Measurements from ENCODE around the gene SGCE.
A peak's percentile ranks its signal among the peaks of the same experiment; 100 is the strongest.

SGCE gene

GRCh38 chr7:94594882-94595281 lies 61.1 kb downstream of the SGCE start:
- Histone ChIP-seq H4K8ac (ENCODE audit: low read depth, low read length) (no peak overlapping the region), H3K9me3 (replicated peaks in 1 of 2; ENCODE audit: control insufficient read depth in 2 of 2, insufficient read depth in 1 of 2, low read depth in 1 of 2, low read length in 2 of 2) (peaks cover 0 to 8% of the 10 kb centered on the region in 2 donors), H2BK15ac (ENCODE audit: low read length) (no peak overlapping the region), H2BK12ac (ENCODE audit: low read length) (no peak overlapping the region), H3K4me1 (ENCODE audit: control insufficient read depth in 2 of 2, insufficient read depth in 1 of 2, low read depth in 1 of 2, low read length in 2 of 2) (peaks cover 2 to 8% of the 10 kb centered on the region in 2 donors), H2AFZ (ENCODE audit: low read length) (no peak overlapping the region), H3K23ac (ENCODE audit: low read depth, low read length, poor library complexity) (no peak overlapping the region), H3K36me3 (replicated peaks in 1 of 2; ENCODE audit: control insufficient read depth in 2 of 2, insufficient read depth in 2 of 2, low read length in 2 of 2) (peaks cover 4 to 68% of the 10 kb centered on the region in 2 donors), H4K91ac (ENCODE audit: low read depth, low read length, poor library complexity) (no peak overlapping the region), H3K79me1 (ENCODE audit: low read depth, low read length) (no peaks in the 10 kb centered on the region), H2AK5ac (ENCODE audit: low read depth, low read length) (no peak overlapping the region), H3K27ac (replicated peaks; ENCODE audit: low read length) (no peak overlapping the region), H3K27me3 (ENCODE audit: control insufficient read depth in 3 of 3, insufficient read depth in 3 of 3, low read depth in 1 of 3, low read length in 3 of 3) (no peaks in the 10 kb centered on the region), H3K18ac (ENCODE audit: low read length) (no peak overlapping the region), H3K14ac (ENCODE audit: low read length) (no peak overlapping the region), H3K9ac (ENCODE audit: low read depth, low read length, poor library complexity) (no peak overlapping the region), H3K4ac (ENCODE audit: low read length) (no peak overlapping the region), H2BK5ac (ENCODE audit: low read length) (no peak overlapping the region), H3K4me2 (ENCODE audit: insufficient read depth, low read length, poor library complexity, severe bottlenecking) (no peak overlapping the region), H2BK120ac (ENCODE audit: low read depth, low read length) (no peak overlapping the region), H3K4me3 (ENCODE audit: low read length in 2 of 2) (no peak overlapping the region)
- no CpG with 5 or more reads among the region's 1 CpG for WGBS, 2 donors (ENCODE audit: extremely low coverage in 2 of 2, insufficient read length in 2 of 2, insufficient replicate concordance in 1 of 2)
- DNase-seq (ENCODE audit: low spot score): no peak

GRCh38 chr7:94591176-94591575 lies 64.8 kb downstream of the SGCE start:
- no peak overlapping the region for H3K18ac ChIP-seq (ENCODE audit: low read length)
- DNase-seq (ENCODE audit: low spot score): no peak
- H4K8ac ChIP-seq (ENCODE audit: low read depth, low read length): no peak overlapping the region
- H2BK5ac ChIP-seq (ENCODE audit: low read length): no peak overlapping the region
- no peaks in the 10 kb centered on the region for H3K27me3 ChIP-seq (ENCODE audit: control insufficient read depth in 3 of 3, insufficient read depth in 3 of 3, low read depth in 1 of 3, low read length in 3 of 3)
- no peak overlapping the region for H3K4me2 ChIP-seq (ENCODE audit: insufficient read depth, low read length, poor library complexity, severe bottlenecking)
- H3K27ac ChIP-seq (replicated peaks; ENCODE audit: low read length): peak overlapping the region; percentile 66
- peaks cover 4 to 20% of the 10 kb centered on the region in 2 donors for H3K9me3 ChIP-seq (replicated peaks in 1 of 2; ENCODE audit: control insufficient read depth in 2 of 2, insufficient read depth in 1 of 2, low read depth in 1 of 2, low read length in 2 of 2)
- H4K91ac ChIP-seq (ENCODE audit: low read depth, low read length, poor library complexity): no peak overlapping the region
- no peak overlapping the region for H3K14ac ChIP-seq (ENCODE audit: low read length)
- WGBS, 2 donors (ENCODE audit: extremely low coverage in 2 of 2, insufficient read length in 2 of 2, insufficient replicate concordance in 1 of 2): no CpG with 5 or more reads among the region's 2 CpGs
- H3K4ac ChIP-seq (ENCODE audit: low read length): no peak overlapping the region
- H3K4me3 ChIP-seq (ENCODE audit: low read length in 2 of 2): no peak overlapping the region
- peaks cover 2 to 8% of the 10 kb centered on the region in 2 donors for H3K4me1 ChIP-seq (ENCODE audit: control insufficient read depth in 2 of 2, insufficient read depth in 1 of 2, low read depth in 1 of 2, low read length in 2 of 2)
- H3K79me1 ChIP-seq (ENCODE audit: low read depth, low read length): no peaks in the 10 kb centered on the region
- peaks cover 0 to 50% of the 10 kb centered on the region in 2 donors for H3K36me3 ChIP-seq (replicated peaks in 1 of 2; ENCODE audit: control insufficient read depth in 2 of 2, insufficient read depth in 2 of 2, low read length in 2 of 2)
- no peak overlapping the region for H2BK15ac ChIP-seq (ENCODE audit: low read length)
- no peak overlapping the region for H3K23ac ChIP-seq (ENCODE audit: low read depth, low read length, poor library complexity)
- H2BK12ac ChIP-seq (ENCODE audit: low read length): no peak overlapping the region
- H2AK5ac ChIP-seq (ENCODE audit: low read depth, low read length): no peak overlapping the region
- H3K9ac ChIP-seq (ENCODE audit: low read depth, low read length, poor library complexity): no peak overlapping the region
- no peak overlapping the region for H2AFZ ChIP-seq (ENCODE audit: low read length)
- H2BK120ac ChIP-seq (ENCODE audit: low read depth, low read length): no peak overlapping the region

GRCh38 chr7:94590526-94591162 lies 65.3 kb downstream of the SGCE start:
- Histone ChIP-seq H2AFZ (ENCODE audit: low read length) (no peak overlapping the region), H3K18ac (ENCODE audit: low read length) (no peak overlapping the region), H3K27ac (replicated peaks; ENCODE audit: low read length) (no peak overlapping the region), H3K4me2 (ENCODE audit: insufficient read depth, low read length, poor library complexity, severe bottlenecking) (no peak overlapping the region), H3K36me3 (replicated peaks in 1 of 2; ENCODE audit: control insufficient read depth in 2 of 2, insufficient read depth in 2 of 2, low read length in 2 of 2) (peaks cover 0 to 49% of the 10 kb centered on the region in 2 donors), H3K4me3 (ENCODE audit: low read length in 2 of 2) (no peak overlapping the region), H4K91ac (ENCODE audit: low read depth, low read length, poor library complexity) (no peak overlapping the region), H4K8ac (ENCODE audit: low read depth, low read length) (no peak overlapping the region), H3K4me1 (ENCODE audit: control insufficient read depth in 2 of 2, insufficient read depth in 1 of 2, low read depth in 1 of 2, low read length in 2 of 2) (peaks cover 2 to 8% of the 10 kb centered on the region in 2 donors), H3K9ac (ENCODE audit: low read depth, low read length, poor library complexity) (no peak overlapping the region), H3K23ac (ENCODE audit: low read depth, low read length, poor library complexity) (no peak overlapping the region), H3K14ac (ENCODE audit: low read length) (no peak overlapping the region), H2BK15ac (ENCODE audit: low read length) (no peak overlapping the region), H3K27me3 (ENCODE audit: control insufficient read depth in 3 of 3, insufficient read depth in 3 of 3, low read depth in 1 of 3, low read length in 3 of 3) (no peaks in the 10 kb centered on the region), H2BK120ac (ENCODE audit: low read depth, low read length) (no peak overlapping the region), H3K4ac (ENCODE audit: low read length) (no peak overlapping the region), H2BK5ac (ENCODE audit: low read length) (no peak overlapping the region), H3K9me3 (replicated peaks in 1 of 2; ENCODE audit: control insufficient read depth in 2 of 2, insufficient read depth in 1 of 2, low read depth in 1 of 2, low read length in 2 of 2) (peaks cover 4 to 20% of the 10 kb centered on the region in 2 donors), H2BK12ac (ENCODE audit: low read length) (no peak overlapping the region), H3K79me1 (ENCODE audit: low read depth, low read length) (no peaks in the 10 kb centered on the region), H2AK5ac (ENCODE audit: low read depth, low read length) (no peak overlapping the region)
- no peak for DNase-seq (ENCODE audit: low spot score)
- WGBS, 2 donors (ENCODE audit: extremely low coverage in 2 of 2, insufficient read length in 2 of 2, insufficient replicate concordance in 1 of 2): no CpG with 5 or more reads among the region's 4 CpGs

- Histone ChIP-seq H2BK12ac (ENCODE audit: low read length) (no peak overlapping the region), H3K79me1 (ENCODE audit: low read depth, low read length) (no peaks in the 10 kb centered on the region), H3K4me3 (ENCODE audit: low read length in 2 of 2) (no peak overlapping the region), H2BK120ac (ENCODE audit: low read depth, low read length) (no peak overlapping the region), H3K9ac (ENCODE audit: low read depth, low read length, poor library complexity) (no peak overlapping the region), H4K91ac (ENCODE audit: low read depth, low read length, poor library complexity) (no peak overlapping the region), H3K27ac (replicated peaks; ENCODE audit: low read length) (peak overlapping the region; percentile 70), H3K23ac (ENCODE audit: low read depth, low read length, poor library complexity) (no peak overlapping the region), H2BK15ac (ENCODE audit: low read length) (no peak overlapping the region), H3K14ac (ENCODE audit: low read length) (no peak overlapping the region), H2AFZ (ENCODE audit: low read length) (no peak overlapping the region), H3K4ac (ENCODE audit: low read length) (no peak overlapping the region), H3K36me3 (replicated peaks in 1 of 2; ENCODE audit: control insufficient read depth in 2 of 2, insufficient read depth in 2 of 2, low read length in 2 of 2) (peaks cover 0 to 48% of the 10 kb centered on the region in 2 donors), H3K18ac (ENCODE audit: low read length) (no peak overlapping the region), H3K4me1 (ENCODE audit: control insufficient read depth in 2 of 2, insufficient read depth in 1 of 2, low read depth in 1 of 2, low read length in 2 of 2) (peaks cover 2 to 8% of the 10 kb centered on the region in 2 donors), H3K9me3 (replicated peaks in 1 of 2; ENCODE audit: control insufficient read depth in 2 of 2, insufficient read depth in 1 of 2, low read depth in 1 of 2, low read length in 2 of 2) (peaks cover 4 to 20% of the 10 kb centered on the region in 2 donors), H2BK5ac (ENCODE audit: low read length) (no peak overlapping the region), H3K27me3 (ENCODE audit: control insufficient read depth in 3 of 3, insufficient read depth in 3 of 3, low read depth in 1 of 3, low read length in 3 of 3) (no peaks in the 10 kb centered on the region), H4K8ac (ENCODE audit: low read depth, low read length) (no peak overlapping the region), H3K4me2 (ENCODE audit: insufficient read depth, low read length, poor library complexity, severe bottlenecking) (no peak overlapping the region), H2AK5ac (ENCODE audit: low read depth, low read length) (no peak overlapping the region)
- no CpG with 5 or more reads among the region's 2 CpGs for WGBS, 2 donors (ENCODE audit: extremely low coverage in 2 of 2, insufficient read length in 2 of 2, insufficient replicate concordance in 1 of 2)
- DNase-seq (ENCODE audit: low spot score): peak; percentile 59
Observed at GRCh38 chr7:94588075-94588474, 67.9 kb downstream of the SGCE start.

Measured in neuronal stem cell (in vitro differentiated cells).